Fibroblast of lung (primary cell): ENCODE results near the gene UGT1A3. TPM values are rescaled to one million over a fixed set of nuclear protein-coding genes. Genes with fewer than 3 reads are reported as not detected.

Source experiments
- DNase-seq, 2 donors: peaks; one replicate each; pipeline versions ENCODE4 v3.0.0 to v3.0.0-alpha.2; 2010; ENCODE audit warnings: low read depth in 2 of 2
- H2AFZ ChIP-seq: 2 replicates; pipeline ENCODE4 v1.5.1; 2012; ENCODE audit warnings: low read length, control low read depth, inconsistent platforms
- H3K27ac ChIP-seq: 2 replicates; pipeline ENCODE4 v1.5.1; 2011; ENCODE audit warnings: low read length, control low read depth; ENCODE audit not compliant: insufficient read depth
- H3K27me3 ChIP-seq: 2 replicates; pipeline ENCODE4 v1.5.1; 2011; ENCODE audit warnings: mild to moderate bottlenecking, low read length; ENCODE audit not compliant: control insufficient read depth, insufficient read depth
- H3K36me3 ChIP-seq: 2 replicates; pipeline ENCODE4 v1.5.1; 2011; ENCODE audit warnings: low read length; ENCODE audit not compliant: control insufficient read depth, insufficient read depth
- H3K4me1 ChIP-seq: 2 replicates; pipeline ENCODE4 v1.5.1; 2011; ENCODE audit warnings: low read length; ENCODE audit not compliant: control insufficient read depth, insufficient read depth; ENCODE audit errors: extremely low read depth
- H3K4me2 ChIP-seq: 2 replicates; pipeline ENCODE4 v1.5.1; 2011; ENCODE audit warnings: low read length, control low read depth; ENCODE audit not compliant: insufficient read depth; ENCODE audit errors: extremely low read depth
- H3K4me3 ChIP-seq, 4 experiments: fragments of 200-600 bp in 1 of 4; sonication (generic) in 1 of 4; replicated peaks in 1 of 4; 2 replicates each; pipeline ENCODE4 v1.5.1; 2011 to 2016; ENCODE audit warnings: low read length in 4 of 4, low read depth in 3 of 4, mild to moderate bottlenecking in 3 of 4, control low read depth in 2 of 4, inconsistent platforms in 1 of 4, mixed read lengths in 1 of 4; ENCODE audit not compliant: insufficient read depth in 1 of 4; ENCODE audit errors: control extremely low read depth in 1 of 4
- H3K79me2 ChIP-seq: 2 replicates; pipeline ENCODE4 v1.5.1; 2012; ENCODE audit warnings: mild to moderate bottlenecking, low read length, inconsistent platforms; ENCODE audit not compliant: control insufficient read depth, insufficient read depth
- H3K9ac ChIP-seq: 2 replicates; pipeline ENCODE4 v1.5.1; 2011; ENCODE audit warnings: mild to moderate bottlenecking, low read length, control low read depth; ENCODE audit not compliant: insufficient read depth
- H3K9me3 ChIP-seq: 2 replicates; pipeline ENCODE4 v1.5.1; 2012; ENCODE audit warnings: low read depth, low read length; ENCODE audit not compliant: control insufficient read depth, insufficient read depth
- H4K20me1 ChIP-seq: 2 replicates; pipeline ENCODE4 v1.5.1; 2011; ENCODE audit warnings: low read length; ENCODE audit not compliant: control insufficient read depth, insufficient read depth; ENCODE audit errors: extremely low read depth
- EZH2 ChIP-seq: IDR thresholded peaks from 2 replicates; pipeline ENCODE4 v1.5.1; 2012; ENCODE audit warnings: low read length, control low read depth, mild to moderate bottlenecking; ENCODE audit errors: missing control alignments
- polyA plus RNA-seq, 2 donors: library from polyadenylated mRNA; depleted of rRNA in 1 of 2; stranded (reverse) in 1 of 2; unstranded in 1 of 2; fragments of >200 nt; gene quantifications; 2 replicates each; pipeline ENCODE4 v1.2.1, GENCODE V29; 2011 to 2012; ENCODE audit warnings: missing spikeins in 1 of 2
- total RNA-seq: library from RNA; depleted of rRNA; stranded (reverse); fragments of >200 nt; gene quantifications from 2 replicates; pipeline ENCODE4 v1.2.1, GENCODE V29; 2014
- TF ChIP-seq, protein P1 (sequence below), 2 donors: IDR thresholded peaks in 1 of 2; conservative IDR thresholded peaks in 1 of 2; 1 replicate in 1 of 2; 2 replicates in 1 of 2; pipeline ENCODE4 v1.5.1; 2011 to 2012; ENCODE audit warnings: low read length in 2 of 2, control low read depth in 1 of 2, inconsistent platforms in 1 of 2, low read depth in 1 of 2, mild to moderate bottlenecking in 1 of 2

UGT1A3 gene
- total and polyA plus RNA-seq, 2 donors (not counting 1 experiment from before 2014, with no cell fraction given) = not detected

DNA sequence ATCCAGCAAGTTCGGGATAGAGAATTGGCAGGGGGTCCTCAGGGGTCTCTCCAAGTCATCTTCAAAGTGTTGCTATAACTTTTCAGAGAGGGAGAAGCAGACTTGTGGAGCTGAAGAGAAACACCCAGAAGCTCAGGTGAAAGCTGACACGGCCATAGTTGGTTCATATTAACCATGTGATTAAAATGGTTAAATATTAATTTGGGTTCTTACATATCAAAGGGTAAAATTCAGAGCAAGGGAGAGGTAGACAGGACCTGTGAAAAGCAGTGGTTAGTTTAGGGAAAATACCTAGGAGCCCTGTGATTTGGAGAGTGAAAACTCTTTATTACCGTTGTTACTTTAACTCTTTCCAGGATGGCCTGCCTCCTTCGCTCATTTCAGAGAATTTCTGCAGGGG is 36.2 kb upstream of the UGT1A3 start, which contains the start of gene UGT1A6:
TSS of gene UGT1A6 (plus strand) at position 243 of the 400 bp plus-strand sequence. CDS start at position 358, 115 bp downstream.
- H3K27ac ChIP-seq = no peak within 1 kb of the TSS
- no peaks in the 10 kb centered on the region for H4K20me1 ChIP-seq
- H3K4me2 ChIP-seq = no peak within 1 kb of the TSS
- no peak within 1 kb of the TSS for H3K9ac ChIP-seq
- no peaks in the 10 kb centered on the region for H3K27me3 ChIP-seq
- no peaks in the 10 kb centered on the region for H3K79me2 ChIP-seq
- H2AFZ ChIP-seq = no peak within 1 kb of the TSS
- no peak within 1 kb of the TSS for H3K4me3 ChIP-seq
- DNase-seq = no peak
- H3K9me3 ChIP-seq = no peaks in the 10 kb centered on the region
- TF ChIP-seq, protein P1, sequence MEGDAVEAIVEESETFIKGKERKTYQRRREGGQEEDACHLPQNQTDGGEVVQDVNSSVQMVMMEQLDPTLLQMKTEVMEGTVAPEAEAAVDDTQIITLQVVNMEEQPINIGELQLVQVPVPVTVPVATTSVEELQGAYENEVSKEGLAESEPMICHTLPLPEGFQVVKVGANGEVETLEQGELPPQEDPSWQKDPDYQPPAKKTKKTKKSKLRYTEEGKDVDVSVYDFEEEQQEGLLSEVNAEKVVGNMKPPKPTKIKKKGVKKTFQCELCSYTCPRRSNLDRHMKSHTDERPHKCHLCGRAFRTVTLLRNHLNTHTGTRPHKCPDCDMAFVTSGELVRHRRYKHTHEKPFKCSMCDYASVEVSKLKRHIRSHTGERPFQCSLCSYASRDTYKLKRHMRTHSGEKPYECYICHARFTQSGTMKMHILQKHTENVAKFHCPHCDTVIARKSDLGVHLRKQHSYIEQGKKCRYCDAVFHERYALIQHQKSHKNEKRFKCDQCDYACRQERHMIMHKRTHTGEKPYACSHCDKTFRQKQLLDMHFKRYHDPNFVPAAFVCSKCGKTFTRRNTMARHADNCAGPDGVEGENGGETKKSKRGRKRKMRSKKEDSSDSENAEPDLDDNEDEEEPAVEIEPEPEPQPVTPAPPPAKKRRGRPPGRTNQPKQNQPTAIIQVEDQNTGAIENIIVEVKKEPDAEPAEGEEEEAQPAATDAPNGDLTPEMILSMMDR (conservative IDR thresholded peaks at IDR 0.05 in 1 of 2, IDR thresholded peaks at IDR 0.05 in 1 of 2; ENCODE audit: low read depth in 1 of 2, low read length in 2 of 2) = no peak
- TF ChIP-seq EZH2 = no peak
- no peaks in the 10 kb centered on the region for H3K4me1 ChIP-seq
- H3K36me3 ChIP-seq = no peaks in the 10 kb centered on the region

DNA sequence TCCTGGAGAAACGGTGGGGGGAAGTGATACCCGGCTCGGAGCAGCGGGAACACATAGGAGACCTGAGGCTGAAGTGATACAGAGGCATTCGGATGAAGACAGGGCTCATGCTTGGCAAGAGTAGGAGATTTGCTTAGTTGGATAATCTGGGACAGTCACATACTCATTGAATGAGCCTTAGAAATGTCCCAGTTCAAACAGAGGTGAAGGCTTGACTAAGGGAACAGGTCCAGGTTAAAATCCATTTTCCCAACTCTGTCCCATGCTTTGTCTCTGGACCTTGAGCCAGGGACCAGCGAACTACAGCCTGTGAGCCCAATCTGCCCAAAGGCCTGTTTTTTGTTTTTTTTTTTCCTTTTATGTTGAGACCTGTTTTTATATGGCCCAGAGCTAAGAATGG is 34.9 kb upstream of the UGT1A3 start:
- Histone ChIP-seq H2AFZ (no peak overlapping the region), H3K4me3 (no peak overlapping the region), H3K27ac (no peak overlapping the region), H3K36me3 (no peaks in the 10 kb centered on the region), H3K4me2 (no peak overlapping the region), H3K79me2 (no peaks in the 10 kb centered on the region), H3K4me1 (no peaks in the 10 kb centered on the region), H3K9me3 (no peaks in the 10 kb centered on the region), H3K27me3 (no peaks in the 10 kb centered on the region), H4K20me1 (no peaks in the 10 kb centered on the region), H3K9ac (no peak overlapping the region)
- DNase-seq = no peak
- TF ChIP-seq, protein P1 (conservative IDR thresholded peaks at IDR 0.05 in 1 of 2, IDR thresholded peaks at IDR 0.05 in 1 of 2; ENCODE audit: low read depth in 1 of 2, low read length in 2 of 2) = no peak
- no peak for TF ChIP-seq EZH2

DNA sequence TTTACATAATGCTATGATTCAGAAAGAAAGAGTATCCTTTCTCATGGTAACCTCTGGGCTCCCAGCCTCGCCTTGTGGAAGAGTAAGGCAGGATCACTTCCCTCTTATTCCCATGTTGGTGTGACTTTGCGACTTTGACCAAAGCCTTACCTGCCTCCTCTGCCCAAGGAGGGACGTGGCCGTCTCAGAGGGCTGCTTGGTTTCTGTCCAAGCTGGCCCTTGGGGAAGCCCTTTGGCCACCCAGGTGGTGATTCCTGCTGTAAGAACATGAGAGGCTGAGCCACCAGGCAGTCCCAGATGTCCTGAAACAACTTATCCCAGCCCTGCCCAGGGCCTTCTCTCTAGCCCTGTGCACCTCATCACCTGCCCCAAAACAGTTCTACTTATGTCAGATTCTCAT is 30.1 kb upstream of the UGT1A3 start:
- Histone ChIP-seq H3K9ac (no peak overlapping the region), H3K4me1 (no peaks in the 10 kb centered on the region), H3K27me3 (no peaks in the 10 kb centered on the region), H3K36me3 (no peaks in the 10 kb centered on the region), H3K9me3 (no peaks in the 10 kb centered on the region), H2AFZ (no peak overlapping the region), H3K79me2 (no peaks in the 10 kb centered on the region), H3K27ac (no peak overlapping the region), H3K4me3 (no peak overlapping the region), H3K4me2 (no peak overlapping the region), H4K20me1 (no peaks in the 10 kb centered on the region)
- DNase-seq = no peak
- TF ChIP-seq, protein P1 (conservative IDR thresholded peaks at IDR 0.05 in 1 of 2, IDR thresholded peaks at IDR 0.05 in 1 of 2; ENCODE audit: low read depth in 1 of 2, low read length in 2 of 2) = no peak
- no peak for TF ChIP-seq EZH2
